Pancreas (tissue), 10 donors: Measurements from ENCODE around the gene NAGLU. TPM values are rescaled to one million over a fixed set of nuclear protein-coding genes. Genes with fewer than 3 reads are reported as not detected.
A peak's percentile ranks its signal among the peaks of the same experiment; 100 is the strongest.

ENCODE experiments used
- ATAC-seq, 4 donors: fragments of 200-7000 bp; cut with Tn5 transposase; one replicate each; pipeline versions ENCODE4 v1.8.0 to v1.9.1; 2020; ENCODE audit warnings: mild to moderate bottlenecking in 4 of 4, moderate library complexity in 4 of 4
- DNase-seq, 6 donors: peaks; one replicate each; pipeline ENCODE4 v3.0.0-alpha.2; 2020
- FAIRE-seq: peaks from 2 replicates; lab custom pipeline; 2012; peaks lifted over from hg19 to GRCh38; lab: Jason Lieb, UNC
- H3K27ac ChIP-seq, 4 donors: fragments of 200-600 bp; sonication (generic); 1 replicate in 3 of 4; 2 replicates in 1 of 4; pipeline versions ENCODE4 v1.5.0 to v1.8.0; 2020
- H3K27me3 ChIP-seq, 4 donors: fragments of 200-600 bp; one replicate each; pipeline ENCODE4 v1.8.0; 2021
- H3K36me3 ChIP-seq, 3 donors: fragments of 200-600 bp; sonication (generic) in 1 of 3; one replicate each; pipeline versions ENCODE4 v1.5.0 to v1.8.0; 2020 to 2021
- H3K4me1 ChIP-seq, 3 donors: fragments of 200-600 bp; one replicate each; pipeline ENCODE4 v1.8.0; 2021
- H3K4me3 ChIP-seq, 4 donors: fragments of 200-600 bp; sonication (generic) in 2 of 4; one replicate each; pipeline versions ENCODE4 v1.5.0 to v1.8.0; 2020 to 2021
- H3K9me3 ChIP-seq, 4 donors: fragments of 200-600 bp; one replicate each; pipeline ENCODE4 v1.8.0; 2021
- WGBS, 2 donors: extraction: QIAGEN DNeasy Blood & Tissue Kit; methylation state at CpG; one replicate each; pipeline ENCODE4 v1.1.7; 2013; 5-methylcytosine and 5-hydroxymethylcytosine counted together
- intact Hi-C, 3 donors: fragments of 100-400 bp; cut with DNase I; formaldehyde crosslinking; loops; one replicate each; pipeline versions ENCODE4 v1.11.1 to v1.14.2; 2022
- polyA plus RNA-seq, 2 donors: library from polyadenylated mRNA; stranded (reverse); fragments of 200-250 nt; gene quantifications; one replicate each; pipeline ENCODE4 v1.2.3, GENCODE V29; 2013
- total RNA-seq, 6 donors: library from RNA; stranded (reverse); fragmentation: NEBNext Ultra II Directional in 4 of 6; extraction: Animal tissue kit (Norgen Biotek cat#: 25700) in 4 of 6; gene quantifications; one replicate each; pipeline versions ENCODE4 v1.2.1 to v1.2.4, GENCODE V29; 2021 to 2023
- TF ChIP-seq, protein P1 (sequence below), 4 donors: fragments of 200-600 bp; sonication (generic) in 3 of 4; IDR thresholded peaks; one replicate each; pipeline versions ENCODE4 v1.5.0 to v1.8.0; 2021; ENCODE audit warnings: antibody characterized with exemption in 4 of 4
- donor health status: healthy with polysubstance abuse.
- donor health status: DM: no; HTN: no; CAD: no; lungs with moderate emphysema.
- donor health status: DM: no; HTN: no; CAD: no.
- donor health status: control.
- donor health status: control.
- donor health status: Bipolar disorder and iron deficiency.
- donor health status: DM: yes; HTN: yes; CAD: no.
- donor health status: DM: no; HTN: no; CAD: no.
- donor health status: DM: no; HTN: no; CAD: no.
- donor health status: DM: yes; HTN: yes; CAD: no.

NAGLU gene
- total and polyA plus RNA-seq, 8 donors = 17.6 to 52.6 (median 28.9) TPM

DNA sequence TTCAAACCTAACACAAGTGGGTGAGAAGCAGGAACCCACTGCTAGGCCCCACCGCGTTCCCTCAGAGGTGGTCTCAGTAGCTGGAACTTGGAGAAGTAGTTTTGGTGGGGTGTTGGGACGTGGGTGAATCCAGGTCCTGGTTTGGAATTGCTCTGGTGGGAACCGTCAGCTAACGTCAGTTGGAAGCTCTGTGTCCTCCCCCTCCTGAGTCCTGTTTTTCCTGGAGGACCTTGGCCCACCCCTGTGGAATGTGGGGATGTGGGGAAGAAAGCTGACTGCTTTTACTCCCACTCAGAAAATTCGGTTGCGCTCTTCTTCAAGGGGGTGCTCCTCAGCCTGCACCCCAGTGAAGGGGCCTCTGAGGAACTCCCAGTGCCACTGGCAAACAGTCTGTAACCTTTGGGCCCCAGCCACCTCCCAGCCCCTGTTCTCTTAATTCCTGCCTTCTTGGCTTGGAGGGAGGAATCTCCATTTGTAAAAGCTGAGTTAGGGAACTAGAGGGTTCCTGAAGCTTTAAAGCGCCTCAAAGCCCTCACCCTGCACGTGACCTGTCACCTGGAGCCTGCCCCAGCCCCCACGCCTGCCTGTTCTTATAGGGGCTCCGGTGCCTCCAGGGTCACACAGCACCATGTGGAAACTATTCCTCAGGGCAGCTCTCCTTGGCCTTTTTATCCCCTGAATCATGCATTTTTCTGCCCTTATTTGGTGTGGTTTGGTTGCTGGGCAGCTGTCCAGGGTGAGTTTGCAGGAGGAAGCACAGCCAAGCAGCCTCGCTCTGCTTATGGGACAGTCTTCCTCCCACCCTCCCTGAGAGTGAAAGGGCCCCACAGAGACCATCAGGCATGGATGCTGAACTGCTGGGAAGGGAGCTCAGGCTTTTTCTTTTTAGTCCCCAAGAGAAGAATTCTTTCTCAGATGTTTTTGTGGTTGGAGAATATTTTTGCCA, 16.2 kb upstream of the NAGLU start:
- Histone ChIP-seq H3K4me1 (peaks cover 6 to 20% (median 8%) of the 10 kb centered on the region in 3 donors), H3K27me3 (no peaks in the 10 kb centered on the region), H3K27ac (peak overlapping the region; percentile 35 to 84 (median 78)), H3K36me3 (peaks cover 0 to 3% (median 0%) of the 10 kb centered on the region in 3 donors), H3K9me3 (no peaks in the 10 kb centered on the region), H3K4me3 (no peak overlapping the region)
- 66 to 71% methylated on average over 12 of the region's 12 CpGs for WGBS, 2 donors
- DNase-seq = peak in 4 of 6 donors; percentile 45 to 71 (median 60)
- peak; percentile 22 to 64 (median 57) for ATAC-seq
- TF ChIP-seq, protein P1, sequence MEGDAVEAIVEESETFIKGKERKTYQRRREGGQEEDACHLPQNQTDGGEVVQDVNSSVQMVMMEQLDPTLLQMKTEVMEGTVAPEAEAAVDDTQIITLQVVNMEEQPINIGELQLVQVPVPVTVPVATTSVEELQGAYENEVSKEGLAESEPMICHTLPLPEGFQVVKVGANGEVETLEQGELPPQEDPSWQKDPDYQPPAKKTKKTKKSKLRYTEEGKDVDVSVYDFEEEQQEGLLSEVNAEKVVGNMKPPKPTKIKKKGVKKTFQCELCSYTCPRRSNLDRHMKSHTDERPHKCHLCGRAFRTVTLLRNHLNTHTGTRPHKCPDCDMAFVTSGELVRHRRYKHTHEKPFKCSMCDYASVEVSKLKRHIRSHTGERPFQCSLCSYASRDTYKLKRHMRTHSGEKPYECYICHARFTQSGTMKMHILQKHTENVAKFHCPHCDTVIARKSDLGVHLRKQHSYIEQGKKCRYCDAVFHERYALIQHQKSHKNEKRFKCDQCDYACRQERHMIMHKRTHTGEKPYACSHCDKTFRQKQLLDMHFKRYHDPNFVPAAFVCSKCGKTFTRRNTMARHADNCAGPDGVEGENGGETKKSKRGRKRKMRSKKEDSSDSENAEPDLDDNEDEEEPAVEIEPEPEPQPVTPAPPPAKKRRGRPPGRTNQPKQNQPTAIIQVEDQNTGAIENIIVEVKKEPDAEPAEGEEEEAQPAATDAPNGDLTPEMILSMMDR (IDR thresholded peaks at IDR 0.05) = no peak
- intact Hi-C loops = loop anchor here in 2 of 3 donors (5.0 to 10.0 kb wide), 4 partner anchors 93 to 205 kb away; partner anchors contain the start of gene CAVIN1 (in 1 of the 2)
- no peak for FAIRE-seq

DNA sequence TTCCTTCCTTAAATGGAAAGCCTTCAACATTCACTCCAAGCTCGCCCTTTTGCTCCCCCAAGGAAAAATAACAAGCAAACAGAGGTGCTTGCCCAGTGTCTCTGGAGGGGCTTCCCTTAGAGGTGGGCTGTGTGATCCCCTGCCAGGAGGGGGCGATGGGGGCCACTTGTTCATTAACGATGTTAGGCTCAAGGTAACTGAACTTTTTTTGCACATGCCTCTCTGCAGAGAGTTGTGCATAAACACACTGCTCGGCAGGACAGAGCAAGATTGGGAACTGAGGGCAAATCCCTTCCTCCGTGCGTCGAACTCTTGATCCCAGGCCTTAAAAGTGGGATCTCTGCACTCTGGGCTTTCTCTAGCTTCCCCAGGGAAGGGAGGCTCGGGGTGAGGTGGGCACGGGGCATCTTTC, 15.5 kb upstream of the NAGLU start:
- Histone ChIP-seq H3K9me3 (no peaks in the 10 kb centered on the region), H3K4me3 (no peak overlapping the region), H3K27ac (peak overlapping the region in 3 of 4 donors; percentile 77 to 84 (median 80)), H3K27me3 (no peaks in the 10 kb centered on the region), H3K36me3 (no peaks in the 10 kb centered on the region), H3K4me1 (peaks cover 6 to 20% (median 8%) of the 10 kb centered on the region in 3 donors)
- intact Hi-C loops = loop anchor here in 2 of 3 donors (5.0 to 10.0 kb wide), 2 partner anchors 93 to 206 kb away; no protein-coding TSS in a partner anchor
- no peak for DNase-seq
- no peak for ATAC-seq
- TF ChIP-seq, protein P1 (IDR thresholded peaks at IDR 0.05) = no peak
- FAIRE-seq = no peak
- 69 to 72% methylated on average over 9 of the region's 9 CpGs for WGBS, 2 donors

DNA sequence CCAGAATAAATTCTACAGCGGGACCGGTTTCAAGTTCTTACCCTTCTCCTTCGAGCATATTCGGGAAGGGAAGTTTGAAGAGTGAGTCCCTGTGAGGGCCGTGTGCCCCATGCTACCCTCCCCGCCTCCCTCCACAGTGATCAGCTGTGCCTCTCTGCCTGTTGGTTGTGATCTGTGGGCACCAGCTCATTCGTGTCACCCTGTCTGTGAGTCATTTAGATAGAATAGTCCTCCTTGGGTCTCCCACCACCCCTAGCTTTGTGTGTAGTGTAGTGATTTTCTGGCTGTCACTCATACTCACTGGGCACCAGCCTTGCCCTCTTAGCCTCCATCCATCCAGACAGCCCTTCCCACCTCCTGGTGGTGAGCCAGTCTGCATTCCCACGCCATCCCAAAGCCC, 15.0 kb upstream of the NAGLU start:
- DNase-seq = no peak

DNA sequence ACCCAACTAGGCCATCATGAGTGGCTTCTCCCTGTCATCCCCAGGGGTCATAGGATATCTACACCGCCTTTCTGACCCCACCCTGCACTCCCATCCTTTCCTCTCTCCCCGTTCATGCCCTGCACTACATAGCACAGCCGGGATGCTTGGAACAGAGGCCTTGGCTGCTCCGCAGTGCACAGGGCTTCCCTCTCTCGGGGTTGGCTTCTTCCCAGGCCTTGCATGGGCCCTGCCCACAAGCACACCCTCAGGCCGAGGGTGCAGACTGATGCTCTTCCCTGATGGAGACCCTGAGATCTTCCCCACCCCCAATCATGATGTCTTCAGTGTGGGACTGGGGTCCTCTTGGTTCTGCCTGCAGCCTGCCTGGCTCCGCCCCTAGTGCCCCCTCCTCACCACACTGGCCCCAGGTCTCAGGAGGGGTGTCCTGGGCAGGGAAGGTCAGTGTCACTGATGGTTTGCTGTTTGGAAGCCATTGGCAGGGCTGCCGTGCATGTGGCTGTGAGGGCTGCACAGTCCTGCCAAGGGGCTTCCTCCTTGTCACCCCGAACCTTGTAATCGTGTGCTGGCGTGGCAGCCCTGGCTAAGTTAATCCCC, 14.3 kb upstream of the NAGLU start:
- Histone ChIP-seq H3K27me3 (no peaks in the 10 kb centered on the region), H3K36me3 (no peaks in the 10 kb centered on the region), H3K27ac (peak overlapping the region in 1 of 4 donors; percentile 16), H3K4me3 (no peak overlapping the region), H3K4me1 (peaks cover 6 to 20% (median 8%) of the 10 kb centered on the region in 3 donors), H3K9me3 (no peaks in the 10 kb centered on the region)
- intact Hi-C loops = loop anchor here in 2 of 3 donors (5.0 to 10.0 kb wide), 2 partner anchors 94 to 207 kb away; no protein-coding TSS in a partner anchor
- TF ChIP-seq, protein P1 (IDR thresholded peaks at IDR 0.05) = no peak
- no peak for ATAC-seq
- DNase-seq = no peak
- no peak for FAIRE-seq
- 83 to 89% methylated on average over 11 of the region's 11 CpGs for WGBS, 2 donors

More for the DNA sequence above, 15.0 kb upstream of the NAGLU start:
- Histone ChIP-seq H3K27ac (peak overlapping the region in 3 of 4 donors; percentile 77 to 84 (median 80)), H3K36me3 (no peaks in the 10 kb centered on the region), H3K4me1 (peaks cover 6 to 20% (median 8%) of the 10 kb centered on the region in 3 donors), H3K27me3 (no peaks in the 10 kb centered on the region), H3K9me3 (no peaks in the 10 kb centered on the region), H3K4me3 (no peak overlapping the region)
- ATAC-seq (no peak), FAIRE-seq (no peak)
- TF ChIP-seq, protein P1 (IDR thresholded peaks at IDR 0.05) = no peak
- intact Hi-C loops = loop anchor here in 2 of 3 donors (5.0 to 10.0 kb wide), 2 partner anchors 94 to 206 kb away; no protein-coding TSS in a partner anchor
- 79 to 85% methylated on average over 8 of the region's 8 CpGs for WGBS, 2 donors
